Brain microvascular endothelial cell (primary cell): Measurements from ENCODE around the gene ADGRG3.
A peak's percentile ranks its signal among the peaks of the same experiment; 100 is the strongest.

Experiments used
- DNase-seq: peaks from one replicate; pipeline ENCODE4 v3.0.0-alpha.2; 2020
- H3K27ac ChIP-seq: fragments of 250-450 bp; sonication (Bioruptor Pico); 2 replicates; pipeline ENCODE4 v1.5.1; 2020; ENCODE audit warnings: mild to moderate bottlenecking, moderate library complexity
- H3K27me3 ChIP-seq: fragments of 250-450 bp; sonication (Bioruptor Pico); replicated peaks from 2 replicates; pipeline ENCODE4 v1.5.1; 2020; ENCODE audit warnings: mild to moderate bottlenecking
- H3K36me3 ChIP-seq: fragments of 250-450 bp; sonication (Bioruptor Pico); replicated peaks from 2 replicates; pipeline ENCODE4 v1.5.1; 2020; ENCODE audit warnings: mild to moderate bottlenecking
- H3K4me3 ChIP-seq: 2 replicates; pipeline ENCODE4 v1.5.1; 2011; ENCODE audit warnings: low read depth, mild to moderate bottlenecking, control low read depth, low read length, moderate library complexity
- CTCF ChIP-seq: IDR thresholded peaks from 2 replicates; pipeline ENCODE4 v1.5.1; 2011; ENCODE audit warnings: low read depth, mild to moderate bottlenecking, moderate library complexity, low read length, control low read depth, inconsistent platforms; ENCODE audit errors: missing control alignments
- in situ Hi-C: cut with HindIII; loops from 2 replicates; pipeline ENCODE4 v1.10.0; 2017; ENCODE audit warnings: low sequenced_read_pairs, low pct_ligation_motif_present

Gene ADGRG3

GRCh38 chr16:57627184-57627871 is 40.8 kb upstream of the ADGRG3 start:
- in situ Hi-C loops, result no loop called here
- no peaks in the 10 kb centered on the region for H3K27me3 ChIP-seq
- TF ChIP-seq CTCF, result peak; percentile 64
- H3K4me3 ChIP-seq, result no peak overlapping the region
- peak overlapping the region; percentile 65 for H3K27ac ChIP-seq
- H3K36me3 ChIP-seq, result no peaks in the 10 kb centered on the region
- DNase-seq, result peak; percentile 71

GRCh38 chr16:57628008-57628781 is 39.9 kb upstream of the ADGRG3 start, which contains the start of gene ADGRG1:
Gene ADGRG1, plus strand, starts transcription at chr16:57628630. Its CDS starts 21,658 bp downstream, at chr16:57650288.
- Histone ChIP-seq H3K27ac (peak within 1 kb of the TSS; percentile 65), H3K27me3 (no peaks in the 10 kb centered on the region), H3K36me3 (no peaks in the 10 kb centered on the region), H3K4me3 (peak within 1 kb of the TSS; percentile 30)
- peak; percentile 32 for TF ChIP-seq CTCF
- DNase-seq, result peak; percentile 93
- in situ Hi-C loops, result no loop called here

- H3K27ac ChIP-seq, result peak overlapping the region; percentile 25
- DNase-seq, result no peak
- TF ChIP-seq CTCF, result no peak
- no peaks in the 10 kb centered on the region for H3K36me3 ChIP-seq
- in situ Hi-C loops, result no loop called here
- no peaks in the 10 kb centered on the region for H3K27me3 ChIP-seq
- H3K4me3 ChIP-seq, result peak overlapping the region; percentile 30
These were observed 39.3 kb upstream of the ADGRG3 start for GRCh38 chr16:57628783-57629293.

- H3K4me3 ChIP-seq, result no peak overlapping the region
- H3K27ac ChIP-seq, result no peak overlapping the region
These were observed 38.3 kb upstream of the ADGRG3 start for GRCh38 chr16:57629516-57630406.

More at GRCh38 chr16:57629516-57630406, 38.3 kb upstream of the ADGRG3 start:
- no peak for TF ChIP-seq CTCF
- Histone ChIP-seq H3K27me3 (no peaks in the 10 kb centered on the region), H3K36me3 (no peaks in the 10 kb centered on the region)
- in situ Hi-C loops, result no loop called here
- no peak for DNase-seq
